Nephron progenitor cell (in vitro differentiated cells): ENCODE results near the gene BRD8.

ENCODE experiments used
- DNase-seq: peaks from one replicate; pipeline ENCODE4 v3.0.0; 2021
- H3K27ac Mint-ChIP-seq: 2 replicates; pipeline ENCODE4 v1.8.0; 2021; ENCODE audit warnings: mild to moderate bottlenecking, moderate library complexity, mixed read lengths
- H3K27me3 Mint-ChIP-seq: 2 replicates; pipeline ENCODE4 v1.8.0; 2021; ENCODE audit warnings: mild to moderate bottlenecking, low read depth, mixed read lengths; ENCODE audit not compliant: poor library complexity
- H3K36me3 Mint-ChIP-seq: 2 replicates; pipeline ENCODE4 v1.8.0; 2021; ENCODE audit warnings: low read depth, mixed read lengths
- H3K4me1 Mint-ChIP-seq: 2 replicates; pipeline ENCODE4 v1.8.0; 2021; ENCODE audit warnings: mixed read lengths
- H3K4me3 Mint-ChIP-seq: 2 replicates; pipeline ENCODE4 v1.8.0; 2021; ENCODE audit warnings: mild to moderate bottlenecking, moderate library complexity, mixed read lengths
- H3K9me3 Mint-ChIP-seq: 2 replicates; pipeline ENCODE4 v1.8.0; 2021; ENCODE audit warnings: mild to moderate bottlenecking, moderate library complexity, mixed read lengths
- TF ChIP-seq, protein P1 (sequence below): fragments of 200-600 bp; sonication (generic); IDR thresholded peaks from 2 replicates; pipeline ENCODE4 v1.5.0; 2021; ENCODE audit warnings: antibody characterized with exemption

Gene BRD8

DNA sequence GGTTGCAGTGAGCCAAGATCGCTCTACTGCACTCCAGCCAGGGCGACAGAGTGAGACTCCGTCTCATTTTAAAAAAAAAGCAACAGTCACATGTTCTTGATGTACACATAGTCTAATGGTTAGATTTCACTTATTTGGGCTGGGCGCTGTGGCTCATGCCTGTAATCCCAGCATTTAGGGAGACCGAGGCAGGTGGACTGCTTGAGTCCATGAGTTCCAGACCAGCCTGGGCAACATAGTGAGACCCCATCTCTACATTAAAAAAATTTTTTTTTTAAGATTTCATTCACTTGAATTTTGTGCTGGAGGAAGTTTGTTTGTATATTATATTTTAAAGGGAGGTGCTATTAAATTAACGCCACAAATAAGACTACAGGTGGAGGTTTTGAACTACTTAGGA, 72.7 kb downstream of the BRD8 start:
- Mint-ChIP-seq H3K27ac (no peak overlapping the region), H3K27me3 (no peaks in the 10 kb centered on the region), H3K4me1 (peaks cover 34% of the 10 kb centered on the region), H3K4me3 (no peak overlapping the region), H3K9me3 (no peaks in the 10 kb centered on the region), H3K36me3 (no peaks in the 10 kb centered on the region)
- DNase-seq, result no peak
- TF ChIP-seq, protein P1, sequence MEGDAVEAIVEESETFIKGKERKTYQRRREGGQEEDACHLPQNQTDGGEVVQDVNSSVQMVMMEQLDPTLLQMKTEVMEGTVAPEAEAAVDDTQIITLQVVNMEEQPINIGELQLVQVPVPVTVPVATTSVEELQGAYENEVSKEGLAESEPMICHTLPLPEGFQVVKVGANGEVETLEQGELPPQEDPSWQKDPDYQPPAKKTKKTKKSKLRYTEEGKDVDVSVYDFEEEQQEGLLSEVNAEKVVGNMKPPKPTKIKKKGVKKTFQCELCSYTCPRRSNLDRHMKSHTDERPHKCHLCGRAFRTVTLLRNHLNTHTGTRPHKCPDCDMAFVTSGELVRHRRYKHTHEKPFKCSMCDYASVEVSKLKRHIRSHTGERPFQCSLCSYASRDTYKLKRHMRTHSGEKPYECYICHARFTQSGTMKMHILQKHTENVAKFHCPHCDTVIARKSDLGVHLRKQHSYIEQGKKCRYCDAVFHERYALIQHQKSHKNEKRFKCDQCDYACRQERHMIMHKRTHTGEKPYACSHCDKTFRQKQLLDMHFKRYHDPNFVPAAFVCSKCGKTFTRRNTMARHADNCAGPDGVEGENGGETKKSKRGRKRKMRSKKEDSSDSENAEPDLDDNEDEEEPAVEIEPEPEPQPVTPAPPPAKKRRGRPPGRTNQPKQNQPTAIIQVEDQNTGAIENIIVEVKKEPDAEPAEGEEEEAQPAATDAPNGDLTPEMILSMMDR, result no peak

DNA sequence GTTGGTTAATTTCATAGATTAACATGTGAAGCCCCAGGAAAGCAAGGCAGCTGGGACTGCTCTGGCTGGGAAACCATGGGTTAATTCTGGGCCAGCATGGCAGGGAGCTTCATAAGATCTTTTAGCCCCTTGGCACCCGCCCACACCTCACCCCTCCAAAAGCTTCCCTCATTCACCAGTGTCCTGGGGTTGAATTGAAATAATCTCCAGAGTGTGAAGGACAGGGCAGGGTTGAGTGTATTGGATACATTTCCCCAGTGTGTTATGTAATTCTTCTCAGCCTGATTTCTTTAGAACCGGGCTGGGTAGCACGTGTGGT, 75.2 kb downstream of the BRD8 start:
- Mint-ChIP-seq H3K4me3 (no peak overlapping the region), H3K9me3 (no peaks in the 10 kb centered on the region), H3K27ac (no peak overlapping the region), H3K4me1 (peaks cover 18% of the 10 kb centered on the region), H3K27me3 (no peaks in the 10 kb centered on the region), H3K36me3 (no peaks in the 10 kb centered on the region)
- TF ChIP-seq, protein P1, result no peak
- DNase-seq, result no peak

DNA sequence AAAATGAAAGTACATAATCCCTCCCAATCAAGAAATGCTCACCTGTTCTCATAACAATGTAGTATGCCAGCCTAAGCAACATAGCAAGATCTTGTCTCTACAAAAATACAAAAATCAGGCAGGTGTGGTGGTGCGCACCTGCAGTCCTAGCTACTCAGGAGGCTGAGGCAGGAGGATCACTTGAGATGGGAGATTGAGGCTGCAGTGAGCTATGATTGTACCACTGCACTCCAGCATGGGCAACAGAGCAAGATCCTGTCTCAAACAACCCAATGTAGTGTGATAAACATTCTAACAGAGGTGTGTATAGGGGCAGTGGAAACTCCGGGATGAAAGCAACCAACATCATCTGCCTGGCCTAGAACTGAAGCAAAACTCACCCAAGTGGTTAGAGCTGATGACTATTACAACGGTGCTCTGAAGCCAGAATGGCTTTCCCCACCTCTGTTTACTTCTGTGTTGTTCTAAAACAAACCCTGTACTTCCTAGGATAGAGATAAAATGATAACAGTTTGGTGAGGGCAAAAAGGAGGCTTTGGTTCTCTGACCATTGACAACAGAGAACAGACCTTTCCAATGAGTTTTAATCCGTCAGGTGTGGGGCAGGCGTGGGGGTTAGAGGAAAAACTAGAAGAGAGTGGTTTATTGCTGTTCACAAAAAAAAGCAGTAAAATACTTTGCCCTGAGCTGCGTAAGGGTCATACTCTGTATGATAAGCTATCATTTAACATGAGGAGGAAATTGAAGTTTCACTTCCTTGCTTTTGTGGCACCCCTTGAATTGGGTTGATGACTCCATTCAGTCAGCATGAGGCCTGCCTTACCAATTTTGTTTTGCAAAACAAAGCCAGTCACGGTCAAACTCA, 75.7 kb downstream of the BRD8 start:
- no peak overlapping the region for H3K27ac Mint-ChIP-seq
- TF ChIP-seq, protein P1, result no peak

DNA sequence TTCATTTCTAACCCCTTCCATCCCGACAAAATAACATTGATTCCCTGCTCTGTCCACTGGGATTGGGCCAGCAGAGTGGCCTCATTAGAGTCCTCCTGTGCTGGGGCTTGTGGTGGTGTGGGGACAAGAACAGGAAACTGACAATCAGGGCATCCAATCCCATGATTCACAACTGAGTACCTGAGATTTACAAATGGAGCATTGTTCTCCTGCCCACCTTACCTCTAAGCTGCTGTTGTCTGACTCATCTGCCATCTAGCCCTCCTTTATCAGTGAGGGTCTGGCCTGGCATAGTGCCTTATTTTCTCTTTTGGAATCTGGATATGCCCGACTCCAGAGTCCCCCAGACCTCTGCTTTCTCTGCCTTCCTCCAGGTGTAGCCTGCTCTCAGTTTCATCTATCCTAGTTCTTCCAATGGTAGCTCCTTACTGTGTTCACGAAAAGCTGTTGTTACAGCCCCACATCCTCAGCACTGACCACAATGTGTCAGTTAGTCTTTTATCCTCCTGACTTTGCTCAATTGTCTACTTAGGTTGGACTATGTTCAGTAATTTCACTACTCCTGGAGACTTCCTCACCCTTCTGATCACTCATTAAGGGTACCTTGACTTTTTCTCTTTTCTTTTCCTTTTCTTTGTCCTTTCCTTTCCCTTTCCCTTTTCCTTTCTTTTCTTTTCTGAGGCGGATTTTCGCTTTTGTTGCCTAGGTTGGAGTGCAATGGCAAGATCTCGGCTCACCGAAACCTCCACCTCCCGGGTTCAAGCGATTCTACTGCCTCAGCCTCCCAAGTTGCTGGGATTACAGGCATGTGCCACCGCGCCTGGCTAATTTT, 81.2 kb downstream of the BRD8 start:
- peaks cover 28% of the 10 kb centered on the region for H3K4me1 Mint-ChIP-seq
- no peak overlapping the region for H3K27ac Mint-ChIP-seq
- H3K4me3 Mint-ChIP-seq, result no peak overlapping the region
- no peaks in the 10 kb centered on the region for H3K9me3 Mint-ChIP-seq
- H3K27me3 Mint-ChIP-seq, result no peaks in the 10 kb centered on the region
- no peaks in the 10 kb centered on the region for H3K36me3 Mint-ChIP-seq
- TF ChIP-seq, protein P1, result no peak
- DNase-seq, result no peak

More for the DNA sequence above, 75.7 kb downstream of the BRD8 start:
- no peak for DNase-seq
- Mint-ChIP-seq H3K9me3 (no peaks in the 10 kb centered on the region), H3K4me1 (peaks cover 16% of the 10 kb centered on the region), H3K36me3 (no peaks in the 10 kb centered on the region), H3K4me3 (no peak overlapping the region), H3K27me3 (no peaks in the 10 kb centered on the region)

DNA sequence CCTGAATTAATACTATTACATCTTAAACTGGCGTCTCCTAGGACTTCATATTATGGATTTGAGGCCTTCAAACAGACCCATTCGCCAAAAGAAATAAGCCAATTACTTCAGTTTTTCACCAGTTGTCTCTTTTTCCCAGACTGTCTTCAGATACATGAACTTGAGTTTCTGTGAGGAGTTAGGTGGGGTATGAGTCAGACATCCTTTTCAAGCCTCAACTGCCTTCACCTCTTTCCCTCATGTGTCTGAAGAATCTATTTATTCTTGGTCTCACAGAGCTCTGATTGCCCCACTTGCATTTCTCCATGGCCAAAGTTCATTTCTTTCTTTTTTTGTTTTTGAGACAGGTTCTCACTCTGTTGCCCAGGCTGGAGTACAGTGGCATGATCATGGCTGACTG, 82.1 kb downstream of the BRD8 start:
- Mint-ChIP-seq H3K27me3 (no peaks in the 10 kb centered on the region), H3K4me1 (peaks cover 28% of the 10 kb centered on the region), H3K4me3 (no peak overlapping the region), H3K9me3 (no peaks in the 10 kb centered on the region), H3K27ac (no peak overlapping the region), H3K36me3 (no peaks in the 10 kb centered on the region)
- no peak for DNase-seq
- TF ChIP-seq, protein P1, result no peak
